Activated B cell treated with CpG ODN at 0.5 μM for 24 hours (primary cell): ENCODE measurements around the gene PTPRT. TPM values are rescaled to one million over a fixed set of nuclear protein-coding genes. Genes with fewer than 3 reads are reported as not detected.
"Not testable (repeated sequence)": the region's sequence is repeated elsewhere in the genome, so short reads cannot be mapped to it uniquely, and the experiment has no call there.

ENCODE experiments used
- ATAC-seq: fragments of 200-7000 bp; cut with Tn5 transposase; one replicate; pipeline ENCODE4 v1.10.0; 2021; ENCODE audit warnings: low read depth, mild to moderate bottlenecking, moderate library complexity
- CTCF ChIA-PET: fragments of 350-600 bp; sonication (Branson Sonifier 250); formaldehyde crosslinking; loops from one replicate; lab custom pipeline; 2021; ENCODE audit warnings: antibody characterized with exemption; lab: Charles Lee
- POLR2A ChIA-PET: fragments of 350-600 bp; sonication (Branson Sonifier 250); formaldehyde crosslinking; loops from one replicate; lab custom pipeline; 2021; ENCODE audit warnings: antibody characterized with exemption; lab: Charles Lee
- DNase-seq: peaks from one replicate; pipeline ENCODE4 v3.0.0; 2022
- H3K27ac Mint-ChIP-seq: one replicate; pipeline ENCODE4 v1.8.0; 2020; ENCODE audit warnings: mixed read lengths
- H3K27me3 Mint-ChIP-seq: one replicate; pipeline ENCODE4 v1.8.0; 2021; ENCODE audit warnings: mixed read lengths
- H3K36me3 Mint-ChIP-seq: one replicate; pipeline ENCODE4 v1.8.0; 2021; ENCODE audit warnings: low read depth, mixed read lengths
- H3K4me1 Mint-ChIP-seq: one replicate; pipeline ENCODE4 v1.8.0; 2021; ENCODE audit warnings: mixed read lengths
- H3K4me3 Mint-ChIP-seq: one replicate; pipeline ENCODE4 v1.8.0; 2020; ENCODE audit warnings: mild to moderate bottlenecking, mixed read lengths
- H3K9me3 Mint-ChIP-seq: one replicate; pipeline ENCODE4 v1.8.0; 2020; ENCODE audit warnings: mixed read lengths
- intact Hi-C: fragments of 100-400 bp; cut with micrococcal nuclease; formaldehyde crosslinking; loops from one replicate; pipeline ENCODE4 v1.15.1; 2024
- total RNA-seq: library from RNA; stranded (reverse); gene quantifications from 2 replicates; pipeline ENCODE4 v1.2.3, GENCODE V29; 2022
- TF ChIP-seq, protein P1 (sequence below): fragments of 200-600 bp; IDR thresholded peaks from one replicate; pipeline ENCODE4 v1.8.0; 2022; ENCODE audit warnings: antibody characterized with exemption, mild to moderate bottlenecking

Gene PTPRT
- total RNA-seq, 1 donor from 2014 or later: not detected

- intact Hi-C loops: no loop called here
- no peak for DNase-seq
- TF ChIP-seq, protein P1, sequence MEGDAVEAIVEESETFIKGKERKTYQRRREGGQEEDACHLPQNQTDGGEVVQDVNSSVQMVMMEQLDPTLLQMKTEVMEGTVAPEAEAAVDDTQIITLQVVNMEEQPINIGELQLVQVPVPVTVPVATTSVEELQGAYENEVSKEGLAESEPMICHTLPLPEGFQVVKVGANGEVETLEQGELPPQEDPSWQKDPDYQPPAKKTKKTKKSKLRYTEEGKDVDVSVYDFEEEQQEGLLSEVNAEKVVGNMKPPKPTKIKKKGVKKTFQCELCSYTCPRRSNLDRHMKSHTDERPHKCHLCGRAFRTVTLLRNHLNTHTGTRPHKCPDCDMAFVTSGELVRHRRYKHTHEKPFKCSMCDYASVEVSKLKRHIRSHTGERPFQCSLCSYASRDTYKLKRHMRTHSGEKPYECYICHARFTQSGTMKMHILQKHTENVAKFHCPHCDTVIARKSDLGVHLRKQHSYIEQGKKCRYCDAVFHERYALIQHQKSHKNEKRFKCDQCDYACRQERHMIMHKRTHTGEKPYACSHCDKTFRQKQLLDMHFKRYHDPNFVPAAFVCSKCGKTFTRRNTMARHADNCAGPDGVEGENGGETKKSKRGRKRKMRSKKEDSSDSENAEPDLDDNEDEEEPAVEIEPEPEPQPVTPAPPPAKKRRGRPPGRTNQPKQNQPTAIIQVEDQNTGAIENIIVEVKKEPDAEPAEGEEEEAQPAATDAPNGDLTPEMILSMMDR: no peak
- H3K9me3 Mint-ChIP-seq: peaks cover 4% of the 10 kb centered on the region
- CTCF ChIA-PET: no interaction called here
- POLR2A ChIA-PET: no interaction called here
- no peaks in the 10 kb centered on the region for H3K36me3 Mint-ChIP-seq
- no peak overlapping the region for H3K4me3 Mint-ChIP-seq
- no peaks in the 10 kb centered on the region for H3K27me3 Mint-ChIP-seq
- no peaks in the 10 kb centered on the region for H3K4me1 Mint-ChIP-seq
- H3K27ac Mint-ChIP-seq: no peak overlapping the region
- no peak for ATAC-seq
Observed at GRCh38 chr20:42919316-42919715, 270.4 kb downstream of the PTPRT start.

GRCh38 chr20:42915081-42915480 lies 274.6 kb downstream of the PTPRT start:
- TF ChIP-seq, protein P1: no peak
- Mint-ChIP-seq H3K4me1 (no peaks in the 10 kb centered on the region), H3K27me3 (no peaks in the 10 kb centered on the region), H3K4me3 (no peak overlapping the region), H3K9me3 (peaks cover 4% of the 10 kb centered on the region), H3K36me3 (no peaks in the 10 kb centered on the region), H3K27ac (no peak overlapping the region)
- intact Hi-C loops: no loop called here
- ATAC-seq (no peak), DNase-seq (no peak)
- ChIA-PET CTCF (no interaction called here), POLR2A (no interaction called here)

DNA sequence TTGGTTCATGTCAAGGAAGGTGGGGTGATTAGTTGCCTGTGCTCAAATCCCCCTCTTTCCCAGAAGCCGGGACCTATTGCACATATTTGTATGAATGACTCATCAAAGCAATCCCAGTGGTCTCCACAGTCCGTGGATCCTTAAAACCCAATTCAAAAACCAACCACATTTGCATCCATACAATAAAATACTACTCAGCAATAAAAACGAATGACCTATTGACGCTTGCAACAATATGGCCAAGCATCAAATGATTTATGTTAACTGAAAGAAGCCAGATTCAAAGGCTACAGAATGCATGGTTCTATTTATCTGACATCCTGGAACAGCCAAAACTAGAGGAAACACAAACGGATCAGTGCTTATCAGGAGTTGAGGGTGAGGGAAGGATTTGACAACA lies 275.4 kb downstream of the PTPRT start:
- no peaks in the 10 kb centered on the region for H3K27me3 Mint-ChIP-seq
- intact Hi-C loops: no loop called here
- ChIA-PET POLR2A (no interaction called here), CTCF (no interaction called here)
- H3K9me3 Mint-ChIP-seq: peaks cover 4% of the 10 kb centered on the region
- ATAC-seq (no peak), DNase-seq (no peak)
- no peak overlapping the region for H3K27ac Mint-ChIP-seq
- no peaks in the 10 kb centered on the region for H3K36me3 Mint-ChIP-seq
- TF ChIP-seq, protein P1: no peak
- H3K4me1 Mint-ChIP-seq: no peaks in the 10 kb centered on the region
- no peak overlapping the region for H3K4me3 Mint-ChIP-seq

- POLR2A ChIA-PET, H3K4me3 Mint-ChIP-seq, H3K4me1 Mint-ChIP-seq: not testable (repeated sequence)
Observed at GRCh38 chr20:42910808-42911207, 278.9 kb downstream of the PTPRT start.

GRCh38 chr20:42907730-42908129 lies 282.0 kb downstream of the PTPRT start:
- Mint-ChIP-seq H3K27me3 (no peaks in the 10 kb centered on the region), H3K36me3 (no peaks in the 10 kb centered on the region), H3K27ac (no peak overlapping the region), H3K4me1 (no peaks in the 10 kb centered on the region), H3K4me3 (no peak overlapping the region), H3K9me3 (no peaks in the 10 kb centered on the region)
- intact Hi-C loops: no loop called here
- ATAC-seq (no peak), DNase-seq (no peak)
- TF ChIP-seq, protein P1: no peak
- ChIA-PET POLR2A (no interaction called here), CTCF (no interaction called here)

More at GRCh38 chr20:42910808-42911207, 278.9 kb downstream of the PTPRT start:
- H3K9me3 Mint-ChIP-seq, CTCF ChIA-PET, intact Hi-C loops, H3K27ac Mint-ChIP-seq, DNase-seq, H3K27me3 Mint-ChIP-seq, H3K36me3 Mint-ChIP-seq, ATAC-seq: not testable (repeated sequence)

DNA sequence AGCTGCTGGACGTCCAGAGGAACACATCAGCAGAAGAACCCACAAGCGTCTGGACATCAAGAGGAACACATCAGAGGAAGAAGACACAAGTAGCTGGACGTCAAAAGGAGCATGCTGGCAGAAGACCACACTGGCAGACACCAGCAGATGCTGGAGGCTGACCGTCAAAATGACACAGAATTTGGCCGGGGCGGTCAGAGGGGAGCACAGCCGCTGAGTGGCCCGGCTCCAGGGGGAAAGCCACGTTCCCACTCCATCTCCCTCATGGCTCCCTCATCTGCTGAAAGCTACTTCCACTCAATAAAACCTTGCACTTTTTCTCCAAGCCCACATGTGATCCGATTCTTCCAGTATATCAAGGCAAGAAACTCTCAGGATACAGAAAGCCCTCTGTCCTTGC lies 283.6 kb downstream of the PTPRT start:
- Mint-ChIP-seq H3K9me3 (no peaks in the 10 kb centered on the region), H3K36me3 (no peaks in the 10 kb centered on the region), H3K4me3 (no peak overlapping the region), H3K27ac (no peak overlapping the region), H3K27me3 (no peaks in the 10 kb centered on the region), H3K4me1 (no peaks in the 10 kb centered on the region)
- DNase-seq: no peak
- TF ChIP-seq, protein P1: no peak
- ChIA-PET POLR2A (no interaction called here), CTCF (no interaction called here)
- intact Hi-C loops: no loop called here
- no peak for ATAC-seq
